Measurements from ENCODE around the gene DNAJC11.

The DNAJC11 gene

GRCh38 chr1:6695868-6696267 is 5.7 kb downstream of the DNAJC11 start:
- no peak for DNase-seq (ENCODE audit: low read depth)
- no peak for TF ChIP-seq CTCF (IDR thresholded peaks at IDR 0.05; ENCODE audit: low read length, missing control alignments)
- H3K4me3 ChIP-seq (replicated peaks; ENCODE audit: low read depth, low read length): no peak overlapping the region

GRCh38 chr1:6694121-6694713 is 7.4 kb downstream of the DNAJC11 start:
- H3K4me3 ChIP-seq (replicated peaks; ENCODE audit: low read depth, low read length): no peak overlapping the region
- no peak for TF ChIP-seq CTCF (IDR thresholded peaks at IDR 0.05; ENCODE audit: low read length, missing control alignments)
- no peak for DNase-seq (ENCODE audit: low read depth)

- no peak for DNase-seq (ENCODE audit: low read depth)
- no peak for TF ChIP-seq CTCF (IDR thresholded peaks at IDR 0.05; ENCODE audit: low read length, missing control alignments)
Observed at GRCh38 chr1:6692956-6693355, 8.7 kb downstream of the DNAJC11 start.

GRCh38 chr1:6691507-6691906 is 10.1 kb downstream of the DNAJC11 start:
- DNase-seq (ENCODE audit: low read depth): peak; percentile 47
- no peak overlapping the region for H3K4me3 ChIP-seq (replicated peaks; ENCODE audit: low read depth, low read length)
- TF ChIP-seq CTCF (IDR thresholded peaks at IDR 0.05; ENCODE audit: low read length, missing control alignments): no peak

More at GRCh38 chr1:6692956-6693355, 8.7 kb downstream of the DNAJC11 start:
- H3K4me3 ChIP-seq (replicated peaks; ENCODE audit: low read depth, low read length): no peak overlapping the region

GRCh38 chr1:6690186-6690585 is 11.4 kb downstream of the DNAJC11 start:
- H3K4me3 ChIP-seq (replicated peaks; ENCODE audit: low read depth, low read length): no peak overlapping the region
- no peak for TF ChIP-seq CTCF (IDR thresholded peaks at IDR 0.05; ENCODE audit: low read length, missing control alignments)
- no peak for DNase-seq (ENCODE audit: low read depth)

GRCh38 chr1:6688757-6689156 is 12.9 kb downstream of the DNAJC11 start:
- H3K4me3 ChIP-seq (replicated peaks; ENCODE audit: low read depth, low read length): no peak overlapping the region
- no peak for DNase-seq (ENCODE audit: low read depth)
- TF ChIP-seq CTCF (IDR thresholded peaks at IDR 0.05; ENCODE audit: low read length, missing control alignments): no peak

GRCh38 chr1:6688001-6688400 is 13.6 kb downstream of the DNAJC11 start:
- peak; percentile 55 for DNase-seq (ENCODE audit: low read depth)
- H3K4me3 ChIP-seq (replicated peaks; ENCODE audit: low read depth, low read length): no peak overlapping the region
- TF ChIP-seq CTCF (IDR thresholded peaks at IDR 0.05; ENCODE audit: low read length, missing control alignments): no peak
